ENCODE data around the gene IFNGR1. TPM values are rescaled to one million over a fixed set of nuclear protein-coding genes. Genes with fewer than 3 reads are reported as not detected.

Gene IFNGR1
- total RNA-seq, 2 donors from 2014 or later, result 65.5 to 102 TPM

- DNase-seq (ENCODE audit: low spot score), result no peak
- no peaks in the 10 kb centered on the region for H3K27me3 ChIP-seq (replicated peaks; ENCODE audit: insufficient read depth)
- no peaks in the 10 kb centered on the region for H3K9me3 ChIP-seq
- H3K4me3 ChIP-seq, result no peak overlapping the region
- peaks cover 0 to 4% of the 10 kb centered on the region in 2 donors for H3K4me1 ChIP-seq (ENCODE audit: control insufficient read depth in 1 of 2, low read depth in 2 of 2)
- no peak overlapping the region for H3K27ac ChIP-seq
- TF ChIP-seq CTCF (IDR thresholded peaks at IDR 0.05), result no peak
- ATAC-seq (ENCODE audit: insufficient number of reproducible peaks, low FRiP score, low read depth), result no peak
- H3K36me3 ChIP-seq, result no peaks in the 10 kb centered on the region
Observed at GRCh38 chr6:137166247-137167098, 52.7 kb downstream of the IFNGR1 start.

DNA sequence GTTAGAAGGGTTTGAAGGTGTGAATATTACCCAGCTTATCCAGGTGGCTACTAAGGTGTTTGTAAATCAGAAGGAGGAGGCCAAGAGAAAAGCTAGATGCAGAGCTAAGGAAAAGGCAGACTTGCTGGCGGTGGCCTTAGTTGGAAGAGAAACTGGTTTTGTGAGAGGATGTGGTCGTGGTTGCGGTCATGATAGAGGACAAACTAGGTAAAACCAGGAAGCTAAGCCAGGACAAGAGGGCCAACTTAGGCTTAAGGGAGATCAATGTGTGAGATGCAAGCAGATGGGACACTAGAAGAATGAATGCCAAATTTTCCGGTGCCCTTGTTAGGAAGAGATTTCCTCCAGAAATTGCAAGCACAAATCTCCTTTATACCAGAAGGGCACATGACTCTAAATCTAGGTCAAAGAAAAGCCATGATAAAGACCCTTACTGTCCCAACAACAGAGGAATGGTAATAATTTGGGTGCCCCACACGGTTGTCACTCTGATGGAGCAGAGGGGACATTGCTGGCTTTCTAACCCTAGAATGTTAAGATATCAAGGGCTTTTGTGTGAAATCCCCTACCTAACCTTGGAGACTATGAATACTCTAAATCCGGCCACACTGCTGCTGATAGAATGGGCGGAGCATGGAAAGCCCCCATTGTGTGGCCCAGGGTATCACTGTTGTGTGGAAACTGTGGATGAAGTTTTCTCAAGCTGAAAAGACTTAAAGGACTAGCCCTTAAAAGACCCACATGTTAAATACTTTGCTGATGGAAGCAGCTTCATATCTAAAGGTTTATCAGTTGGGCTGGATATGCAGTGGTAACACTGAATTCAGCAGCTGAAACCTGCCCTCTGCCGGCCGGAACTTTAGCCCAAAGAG lies 53.6 kb downstream of the IFNGR1 start:
- Histone ChIP-seq H3K9me3 (no peaks in the 10 kb centered on the region), H3K4me3 (no peak overlapping the region), H3K27ac (no peak overlapping the region), H3K4me1 (ENCODE audit: control insufficient read depth in 1 of 2, low read depth in 2 of 2) (peaks cover 0 to 4% of the 10 kb centered on the region in 2 donors), H3K27me3 (replicated peaks; ENCODE audit: insufficient read depth) (no peaks in the 10 kb centered on the region), H3K36me3 (no peaks in the 10 kb centered on the region)
- no peak for TF ChIP-seq CTCF (IDR thresholded peaks at IDR 0.05)
- ATAC-seq (ENCODE audit: insufficient number of reproducible peaks, low FRiP score, low read depth) (no peak), DNase-seq (ENCODE audit: low spot score) (no peak)

DNA sequence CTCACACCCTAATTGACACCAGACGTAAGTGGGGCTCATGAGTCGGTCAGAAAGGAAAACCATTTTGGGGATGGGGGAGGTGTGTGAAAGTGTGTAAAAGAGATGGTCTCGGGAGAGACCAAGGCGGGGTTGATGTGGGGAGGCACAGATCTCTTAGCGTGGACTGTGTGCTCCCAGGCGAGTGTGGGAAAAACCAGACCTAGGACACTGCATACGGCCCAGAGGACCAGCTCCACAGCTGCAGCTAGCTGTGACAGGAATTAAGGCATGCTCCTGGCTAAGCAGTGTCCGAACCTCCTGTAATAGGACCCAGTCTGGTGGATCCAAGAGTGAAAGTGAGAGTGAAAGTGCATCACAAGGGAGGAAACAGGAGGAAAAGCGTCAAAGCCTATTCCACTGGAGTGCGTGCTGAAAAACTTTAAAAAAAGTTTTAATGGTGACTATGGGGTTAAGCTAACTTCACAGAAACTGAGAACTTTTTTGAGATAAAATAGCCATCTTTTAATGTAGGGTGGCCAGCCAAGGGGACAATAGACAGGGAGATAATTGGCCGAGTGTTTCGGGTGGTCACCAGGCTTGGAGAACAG lies 55.4 kb downstream of the IFNGR1 start:
- Histone ChIP-seq H3K9me3 (no peaks in the 10 kb centered on the region), H3K4me3 (no peak overlapping the region), H3K4me1 (ENCODE audit: control insufficient read depth in 1 of 2, low read depth in 2 of 2) (peaks cover 0 to 4% of the 10 kb centered on the region in 2 donors), H3K27me3 (replicated peaks; ENCODE audit: insufficient read depth) (no peaks in the 10 kb centered on the region), H3K27ac (no peak overlapping the region), H3K36me3 (no peaks in the 10 kb centered on the region)
- no peak for TF ChIP-seq CTCF (IDR thresholded peaks at IDR 0.05)
- no peak for ATAC-seq (ENCODE audit: insufficient number of reproducible peaks, low FRiP score, low read depth)
- no peak for DNase-seq (ENCODE audit: low spot score)

DNA sequence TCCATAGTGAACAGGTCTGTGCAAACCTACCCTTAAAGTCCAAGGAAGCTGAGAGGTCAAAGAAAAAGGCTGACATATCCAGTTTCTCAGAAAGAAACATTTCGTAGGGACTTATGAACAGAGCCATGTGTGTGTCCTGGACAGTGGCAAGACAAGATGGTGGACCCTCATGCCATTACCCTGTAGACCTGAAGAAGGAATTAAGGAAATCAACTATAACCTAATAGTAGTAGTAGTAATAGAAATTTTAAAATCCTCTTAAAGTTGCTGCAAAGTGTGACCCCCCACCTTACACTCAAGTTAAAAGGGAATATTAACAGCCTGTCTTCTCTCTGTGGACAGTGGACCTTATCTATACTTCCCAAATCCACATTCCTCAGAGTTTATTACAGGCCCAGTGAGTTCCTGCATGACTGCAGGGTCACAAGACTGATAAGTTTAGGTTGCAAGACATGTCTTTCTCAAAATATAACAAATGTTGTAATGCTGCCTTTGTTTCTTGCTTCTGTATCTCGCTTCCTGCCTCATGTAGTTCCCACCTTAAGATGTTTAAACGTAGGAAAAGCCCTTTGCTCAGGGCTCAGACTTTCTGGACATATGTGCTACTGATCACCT lies 56.4 kb downstream of the IFNGR1 start:
- DNase-seq (ENCODE audit: low spot score), result no peak
- H3K9me3 ChIP-seq, result no peaks in the 10 kb centered on the region
- TF ChIP-seq CTCF (IDR thresholded peaks at IDR 0.05), result no peak
- no peaks in the 10 kb centered on the region for H3K36me3 ChIP-seq
- H3K4me3 ChIP-seq, result no peak overlapping the region
- H3K27ac ChIP-seq, result no peak overlapping the region
- H3K4me1 ChIP-seq (ENCODE audit: control insufficient read depth in 1 of 2, low read depth in 2 of 2), result peaks cover 0 to 4% of the 10 kb centered on the region in 2 donors
- H3K27me3 ChIP-seq (replicated peaks; ENCODE audit: insufficient read depth), result no peaks in the 10 kb centered on the region
- no peak for ATAC-seq (ENCODE audit: insufficient number of reproducible peaks, low FRiP score, low read depth)
